ENCODE data around the gene SLC35B2.

SLC35B2 gene

GRCh38 chr6:44265007-44265721 lies 7.8 kb upstream of the SLC35B2 start, which contains the start of gene NFKBIE (continued):
- TF ChIP-seq PRDM10 (tag by site-specific recombination; IDR thresholded peaks at IDR 0.05) (no peak), HOXA7 (CRISPR knock-in tag; IDR thresholded peaks at IDR 0.05; ENCODE audit: borderline replicate concordance) (no peak), ZNF626 (tag by site-specific recombination; IDR thresholded peaks at IDR 0.05) (no peak), REPIN1 (tag by site-specific recombination; IDR thresholded peaks at IDR 0.05; ENCODE audit: low read depth) (no peak), ZBTB48 (tag by site-specific recombination; IDR thresholded peaks at IDR 0.05) (peak; percentile 56; the same call in 1 of the 2 replicates), ZFHX2 (tag by site-specific recombination; conservative IDR thresholded peaks at IDR 0.05) (peak; percentile 38; the same call in 1 of the 2 replicates), ZNF248 (tag by site-specific recombination; IDR thresholded peaks at IDR 0.05) (no peak), ZNF629 (tag by site-specific recombination; IDR thresholded peaks at IDR 0.05) (no peak), ZSCAN23 (tag by site-specific recombination; IDR thresholded peaks at IDR 0.05) (no peak), ZNF112 (tag by site-specific recombination; IDR thresholded peaks at IDR 0.05) (no peak), AEBP2 (tag by site-specific recombination; IDR thresholded peaks at IDR 0.05; ENCODE audit: borderline replicate concordance) (no peak), ZNF600 (tag by site-specific recombination; IDR thresholded peaks at IDR 0.05) (peak; percentile 76), ZNF433 (tag by site-specific recombination; IDR thresholded peaks at IDR 0.05; ENCODE audit: low read depth) (no peak), MYNN (tag by site-specific recombination; IDR thresholded peaks at IDR 0.05; ENCODE audit: borderline replicate concordance) (no peak), PRDM4 (tag by site-specific recombination; IDR thresholded peaks at IDR 0.05) (no peak), SP2 (tag by site-specific recombination; IDR thresholded peaks at IDR 0.05) (peak; percentile 83), ZXDB (tag by site-specific recombination; IDR thresholded peaks at IDR 0.05) (no peak), ZNF555 (tag by site-specific recombination; conservative IDR thresholded peaks at IDR 0.05) (no peak), ZNF518A (tag by site-specific recombination; conservative IDR thresholded peaks at IDR 0.05; ENCODE audit: low read depth) (no peak), PATZ1 (tag by site-specific recombination; IDR thresholded peaks at IDR 0.05) (peak; percentile 88), ZNF548 (tag by site-specific recombination; IDR thresholded peaks at IDR 0.05) (no peak), ZBTB7A (tag by site-specific recombination; IDR thresholded peaks at IDR 0.05; ENCODE audit: low read depth) (no peak)

Measured in HEK293 (cell line).